ENCODE results near the gene ITIH5. TPM values are rescaled to one million over a fixed set of nuclear protein-coding genes. Genes with fewer than 3 reads are reported as not detected.

ITIH5 gene
- total RNA-seq, 6 experiments from 2014 or later, result not detected

DNA sequence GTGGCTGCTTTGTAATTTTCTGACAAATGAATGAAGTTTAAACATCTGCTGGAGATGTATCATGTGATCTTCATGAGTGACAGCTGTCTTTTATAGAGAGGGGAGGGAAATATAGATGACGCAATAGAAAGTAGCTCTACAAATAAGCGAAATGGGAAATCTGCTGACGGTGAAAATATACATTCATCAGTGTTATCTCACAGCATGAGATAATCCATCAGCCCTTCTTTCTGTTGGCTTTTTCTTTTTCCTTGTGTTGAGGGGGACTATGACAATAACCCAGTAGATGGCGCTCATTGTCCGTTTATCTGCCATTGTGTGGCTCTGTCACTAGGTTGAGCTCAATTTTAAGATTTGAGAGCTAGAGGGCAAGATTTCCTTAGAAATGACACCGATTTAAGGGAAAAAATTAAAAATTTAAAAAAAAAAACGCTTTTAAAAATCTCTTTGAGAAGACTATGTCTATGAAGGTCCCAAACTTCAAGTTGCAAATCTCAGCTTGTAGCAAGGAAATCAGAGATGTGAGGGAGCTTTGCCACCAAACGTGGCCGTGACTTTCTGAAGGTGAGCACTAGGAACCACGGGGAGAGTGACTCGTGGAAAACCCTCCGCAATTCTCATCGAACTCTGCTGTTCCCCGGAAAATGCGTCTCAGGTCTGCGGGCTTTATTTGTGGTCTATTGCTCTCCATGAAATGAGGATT lies 141.3 kb downstream of the ITIH5 start:
- Mint-ChIP-seq H3K4me1 (ENCODE audit: low read depth) (no peaks in the 10 kb centered on the region), H3K27ac (no peak overlapping the region), H3K4me3 (peak overlapping the region; percentile 46), H3K9me3 (no peaks in the 10 kb centered on the region), H3K27me3 (ENCODE audit: insufficient read depth) (peaks cover 4% of the 10 kb centered on the region; the same call in 1 of the 2 replicates), H3K36me3 (ENCODE audit: low read depth) (no peaks in the 10 kb centered on the region)
- peak; percentile 68 for DNase-seq
- TF ChIP-seq, protein P1, sequence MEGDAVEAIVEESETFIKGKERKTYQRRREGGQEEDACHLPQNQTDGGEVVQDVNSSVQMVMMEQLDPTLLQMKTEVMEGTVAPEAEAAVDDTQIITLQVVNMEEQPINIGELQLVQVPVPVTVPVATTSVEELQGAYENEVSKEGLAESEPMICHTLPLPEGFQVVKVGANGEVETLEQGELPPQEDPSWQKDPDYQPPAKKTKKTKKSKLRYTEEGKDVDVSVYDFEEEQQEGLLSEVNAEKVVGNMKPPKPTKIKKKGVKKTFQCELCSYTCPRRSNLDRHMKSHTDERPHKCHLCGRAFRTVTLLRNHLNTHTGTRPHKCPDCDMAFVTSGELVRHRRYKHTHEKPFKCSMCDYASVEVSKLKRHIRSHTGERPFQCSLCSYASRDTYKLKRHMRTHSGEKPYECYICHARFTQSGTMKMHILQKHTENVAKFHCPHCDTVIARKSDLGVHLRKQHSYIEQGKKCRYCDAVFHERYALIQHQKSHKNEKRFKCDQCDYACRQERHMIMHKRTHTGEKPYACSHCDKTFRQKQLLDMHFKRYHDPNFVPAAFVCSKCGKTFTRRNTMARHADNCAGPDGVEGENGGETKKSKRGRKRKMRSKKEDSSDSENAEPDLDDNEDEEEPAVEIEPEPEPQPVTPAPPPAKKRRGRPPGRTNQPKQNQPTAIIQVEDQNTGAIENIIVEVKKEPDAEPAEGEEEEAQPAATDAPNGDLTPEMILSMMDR (IDR thresholded peaks at IDR 0.05), result peak; percentile 85

DNA sequence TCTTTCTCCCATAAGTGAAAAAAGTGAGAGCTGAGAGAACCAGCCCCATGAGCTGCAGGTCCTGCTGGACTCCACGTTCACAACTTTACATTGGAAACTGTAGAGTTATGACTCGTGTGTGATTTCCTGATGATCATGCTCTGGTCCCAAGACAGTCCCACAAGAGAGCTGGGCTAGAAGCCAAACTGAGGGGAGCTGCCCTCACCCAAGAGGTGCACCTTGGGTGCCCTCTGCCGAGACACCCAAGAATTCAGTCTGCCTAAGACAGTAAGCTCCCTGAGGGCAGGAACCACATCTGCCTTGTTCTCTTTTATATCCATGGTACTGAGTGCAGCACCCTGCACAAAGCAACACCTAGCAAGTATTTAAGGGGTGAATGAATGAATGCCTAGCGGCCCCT lies 143.1 kb downstream of the ITIH5 start:
- Mint-ChIP-seq H3K36me3 (ENCODE audit: low read depth) (no peaks in the 10 kb centered on the region), H3K4me3 (no peak overlapping the region), H3K9me3 (no peaks in the 10 kb centered on the region), H3K4me1 (ENCODE audit: low read depth) (no peaks in the 10 kb centered on the region), H3K27ac (no peak overlapping the region), H3K27me3 (ENCODE audit: insufficient read depth) (peaks cover 6% of the 10 kb centered on the region)
- TF ChIP-seq, protein P1 (IDR thresholded peaks at IDR 0.05), result no peak
- DNase-seq, result no peak

DNA sequence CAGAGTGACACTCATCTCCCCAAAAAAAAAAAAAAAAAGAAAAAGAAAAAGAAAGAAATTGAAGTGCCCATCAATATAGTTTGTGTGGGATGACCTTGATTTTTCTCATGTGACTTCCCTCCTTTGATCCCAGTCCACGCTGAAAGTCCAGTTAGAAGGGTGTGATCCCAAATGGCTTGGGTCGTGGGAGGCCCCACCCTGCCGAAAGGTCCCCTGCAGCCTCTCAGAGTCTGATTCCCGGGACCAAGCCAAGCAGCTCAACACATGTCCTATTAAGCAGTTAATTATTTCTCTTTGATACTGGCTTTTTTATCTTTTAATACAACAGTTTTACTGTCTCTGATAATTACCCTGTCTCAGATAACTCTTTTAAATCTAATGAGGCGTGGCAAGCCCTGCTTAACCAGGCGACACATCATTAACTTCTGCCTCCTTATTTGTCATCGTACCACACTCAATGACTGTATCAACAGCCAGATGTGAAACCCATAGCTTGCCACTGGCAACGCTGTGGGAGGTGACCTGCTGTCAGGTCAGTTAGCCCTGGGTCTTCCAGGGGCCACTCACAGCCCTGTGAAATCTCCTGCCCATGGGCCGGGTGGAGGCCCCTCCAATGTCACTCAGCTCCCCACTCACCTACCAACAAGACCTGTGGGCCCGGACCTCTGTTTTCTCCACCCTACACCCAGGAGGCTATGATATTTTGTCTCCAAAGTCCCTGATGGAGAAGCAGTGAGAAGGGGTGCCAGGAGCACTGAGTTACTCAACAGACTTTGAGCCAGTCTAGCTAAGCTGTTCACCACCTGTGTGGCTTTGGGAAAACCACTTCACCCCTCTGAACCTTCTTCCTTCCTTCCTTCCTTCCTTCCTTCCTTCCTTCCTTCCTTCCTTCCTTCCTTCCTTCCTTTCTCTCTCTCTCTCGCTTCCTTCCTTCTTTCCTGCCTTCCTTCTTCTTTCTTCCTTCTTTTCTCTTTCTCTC lies 146.0 kb downstream of the ITIH5 start:
- no peak for DNase-seq
- peaks cover 6% of the 10 kb centered on the region for H3K27me3 Mint-ChIP-seq (ENCODE audit: insufficient read depth)
- H3K9me3 Mint-ChIP-seq, result no peaks in the 10 kb centered on the region
- TF ChIP-seq, protein P1 (IDR thresholded peaks at IDR 0.05), result no peak
- no peak overlapping the region for H3K4me3 Mint-ChIP-seq
- H3K27ac Mint-ChIP-seq, result no peak overlapping the region
- no peaks in the 10 kb centered on the region for H3K4me1 Mint-ChIP-seq (ENCODE audit: low read depth)
- no peaks in the 10 kb centered on the region for H3K36me3 Mint-ChIP-seq (ENCODE audit: low read depth)

DNA sequence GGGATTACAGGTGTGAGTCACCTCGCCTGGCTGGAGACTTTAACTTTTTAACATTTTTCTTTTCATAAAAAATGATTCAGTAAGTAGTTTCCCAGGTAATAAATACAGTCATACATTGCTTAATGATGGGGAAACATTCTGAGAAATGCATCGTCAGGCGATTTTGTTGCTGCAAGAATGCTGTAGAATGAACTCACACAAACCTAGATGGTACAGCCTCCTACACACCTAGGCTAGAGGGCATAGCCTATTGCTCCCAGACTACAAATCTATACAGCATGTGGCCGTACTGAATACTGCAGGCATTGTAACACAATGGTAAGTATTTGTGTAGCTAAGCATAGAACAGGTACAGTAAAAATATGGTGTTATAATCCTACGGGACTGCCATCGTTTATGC lies 147.4 kb downstream of the ITIH5 start:
- no peak overlapping the region for H3K4me3 Mint-ChIP-seq
- no peak for DNase-seq
- H3K9me3 Mint-ChIP-seq, result no peaks in the 10 kb centered on the region
- H3K4me1 Mint-ChIP-seq (ENCODE audit: low read depth), result no peaks in the 10 kb centered on the region
- H3K27ac Mint-ChIP-seq, result no peak overlapping the region
- H3K36me3 Mint-ChIP-seq (ENCODE audit: low read depth), result no peaks in the 10 kb centered on the region
- TF ChIP-seq, protein P1 (IDR thresholded peaks at IDR 0.05), result no peak
- H3K27me3 Mint-ChIP-seq (ENCODE audit: insufficient read depth), result peaks cover 6% of the 10 kb centered on the region

DNA sequence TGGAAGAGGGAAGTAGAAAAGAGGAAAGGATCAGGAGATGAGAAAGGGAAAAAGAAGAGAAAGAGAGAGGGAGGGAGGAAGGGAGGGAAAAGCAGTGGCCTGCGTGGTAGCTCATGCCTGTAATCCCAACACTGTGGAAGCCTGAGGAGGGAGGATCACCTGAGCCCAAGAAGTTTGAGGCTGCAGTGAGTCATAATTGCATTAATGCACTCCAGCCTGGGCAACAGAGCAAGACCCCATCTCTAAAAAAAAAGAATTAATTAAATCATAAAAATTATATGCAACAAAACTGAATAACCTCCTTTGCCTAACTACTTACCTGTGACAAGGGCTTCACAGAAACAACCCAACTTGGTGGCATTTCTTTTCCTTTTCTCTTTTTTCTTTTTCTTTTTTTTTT lies 148.1 kb downstream of the ITIH5 start:
- Mint-ChIP-seq H3K4me1 (ENCODE audit: low read depth) (no peaks in the 10 kb centered on the region), H3K9me3 (no peaks in the 10 kb centered on the region), H3K4me3 (no peak overlapping the region), H3K27me3 (ENCODE audit: insufficient read depth) (peaks cover 6% of the 10 kb centered on the region), H3K27ac (no peak overlapping the region), H3K36me3 (ENCODE audit: low read depth) (no peaks in the 10 kb centered on the region)
- TF ChIP-seq, protein P1 (IDR thresholded peaks at IDR 0.05), result no peak
- no peak for DNase-seq
